GM21360 (cell line): Measurements from ENCODE around the gene LIN54.

Experiments used
- ATAC-seq: cut with Tn5 transposase; IDR thresholded peaks from one replicate; pipeline ENCODE4 v1.9.1; 2021; ENCODE audit warnings: mild to moderate bottlenecking, moderate library complexity; ENCODE audit not compliant: unreplicated experiment

LIN54 gene

GRCh38 chr4:82896755-82897154 is 113.9 kb downstream of the LIN54 start:
- no peak for ATAC-seq

DNA sequence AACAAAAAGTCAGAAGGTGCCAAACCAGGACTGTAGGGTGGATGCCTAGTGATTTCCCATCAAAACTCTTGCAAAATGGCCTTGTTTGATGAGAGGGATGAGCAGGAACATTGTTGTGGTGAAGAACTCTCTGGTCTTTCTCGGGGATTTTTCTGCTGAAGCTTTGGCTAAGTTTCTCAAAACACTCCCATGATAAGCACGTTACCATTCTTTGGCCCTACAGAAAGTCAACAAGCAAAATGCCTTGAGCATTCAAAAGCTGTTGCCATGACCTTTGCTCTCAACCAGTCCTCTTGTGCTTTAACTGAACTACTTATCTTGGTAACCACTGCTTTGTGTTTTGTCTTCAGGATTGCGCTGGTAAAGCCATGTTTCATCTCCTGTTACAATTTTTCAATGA is 116.7 kb downstream of the LIN54 start:
- no peak for ATAC-seq

GRCh38 chr4:82892467-82892802 is 118.2 kb downstream of the LIN54 start:
- no peak for ATAC-seq

GRCh38 chr4:82891707-82892466 is 118.7 kb downstream of the LIN54 start:
- no peak for ATAC-seq

DNA sequence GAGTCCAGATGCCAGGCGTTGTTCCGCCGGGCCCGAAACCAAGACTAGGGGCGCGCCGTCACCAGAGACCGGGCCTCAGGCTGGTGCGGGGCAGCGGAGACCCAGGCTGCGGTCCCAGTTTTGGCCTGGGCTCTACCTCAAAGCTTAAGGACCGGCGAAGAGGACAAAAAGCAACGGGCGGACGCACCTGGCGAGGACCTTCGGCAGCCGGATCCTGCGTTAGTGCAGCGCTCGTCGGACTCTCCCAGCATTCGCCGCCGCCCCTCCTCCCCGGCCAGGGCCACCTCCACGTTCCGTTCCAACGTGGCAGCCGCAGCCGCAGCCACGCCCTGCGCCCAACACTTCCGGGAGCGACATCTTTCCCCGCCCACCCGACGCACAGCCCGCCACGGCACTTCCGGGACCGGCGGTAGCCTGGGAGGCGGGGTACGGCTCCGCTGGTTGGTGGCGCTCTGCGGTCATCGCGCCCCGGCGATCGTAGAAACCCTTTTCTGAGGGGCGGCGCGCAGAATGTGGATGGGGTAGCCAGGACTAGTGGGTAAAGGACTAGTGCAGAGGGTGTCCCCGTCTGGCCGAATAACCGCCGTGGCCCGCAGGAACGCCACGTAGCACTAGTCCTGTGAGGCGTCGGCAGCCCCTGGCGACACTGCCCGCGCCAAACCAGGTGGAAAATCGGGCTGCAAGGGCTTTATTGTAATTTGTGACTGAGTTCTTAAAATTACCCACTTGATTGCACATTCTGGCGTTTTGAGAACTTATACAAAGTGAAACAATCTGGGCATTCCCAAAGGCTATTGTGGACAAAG is 119.5 kb downstream of the LIN54 start, which contains the start of gene SEC31A:
TSS of gene SEC31A (minus strand) at position 253 of the 806 bp plus-strand sequence. CDS start 9,217 bp downstream, outside the sequence.
- peak; percentile 90 for ATAC-seq

- no peak for ATAC-seq
These were observed 120.1 kb downstream of the LIN54 start for GRCh38 chr4:82890528-82890900.

- ATAC-seq = no peak
These were observed 121.3 kb downstream of the LIN54 start for GRCh38 chr4:82889287-82889686.

DNA sequence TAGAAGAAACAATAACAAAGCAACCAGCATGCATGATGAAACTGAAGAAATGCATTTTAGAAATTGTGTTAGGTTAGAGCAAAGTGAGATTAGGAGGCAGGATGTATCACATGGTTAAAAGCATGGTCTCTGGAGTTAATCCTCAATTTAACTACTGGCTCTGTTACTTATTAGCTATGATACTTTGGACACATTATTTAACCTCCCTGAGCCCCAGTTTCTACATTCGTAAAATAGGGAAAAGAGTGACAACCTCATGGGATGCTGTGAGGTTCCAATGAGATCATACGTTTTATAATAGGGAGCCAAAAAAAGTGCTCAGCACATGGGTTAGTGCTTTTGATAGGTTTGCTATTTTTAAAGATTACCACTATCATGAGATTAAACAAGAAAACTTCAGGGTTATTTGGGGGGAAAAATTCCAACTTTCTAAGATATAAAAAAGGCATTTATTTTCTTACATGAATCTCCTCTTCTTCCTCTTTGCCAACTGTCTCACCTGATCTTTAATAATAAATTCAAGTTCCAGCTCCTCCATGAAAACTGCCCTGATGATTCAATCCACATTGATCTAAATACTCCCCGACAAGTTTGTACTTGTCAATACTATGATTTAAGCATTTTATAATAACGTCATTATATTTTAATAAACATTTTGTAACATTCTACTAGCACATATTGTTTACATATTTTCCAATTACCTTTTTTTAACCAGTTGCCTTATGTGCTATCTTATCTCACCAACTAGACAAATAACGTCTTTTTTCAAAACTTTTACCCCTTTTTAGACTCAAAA is 124.3 kb downstream of the LIN54 start:
- no peak for ATAC-seq

GRCh38 chr4:82885410-82885809 is 125.2 kb downstream of the LIN54 start:
- no peak for ATAC-seq
